ENCODE measurements around the gene FLNA. TPM values are rescaled to one million over a fixed set of nuclear protein-coding genes. Genes with fewer than 3 reads are reported as not detected.
"Not testable (repeated sequence)": the region's sequence is repeated elsewhere in the genome, so short reads cannot be mapped to it uniquely, and the experiment has no call there.

FLNA gene
- total and polyA plus RNA-seq, 3 experiments from 2014 or later: 799 to 1,356 (median 1,299) TPM

- Histone ChIP-seq H3K36me3 (ENCODE audit: insufficient read depth, low read length) (peaks cover 22% of the 10 kb centered on the region), H3K4me3 (ENCODE audit: low read length) (no peak overlapping the region), H3K4me1 (ENCODE audit: insufficient read depth, low read length) (peaks cover 14% of the 10 kb centered on the region), H3K27me3 (ENCODE audit: insufficient read depth, low read length, poor library complexity, severe bottlenecking) (no peaks in the 10 kb centered on the region), H3K9me3 (ENCODE audit: low read length) (no peaks in the 10 kb centered on the region), H3K27ac (ENCODE audit: low read depth, low read length) (no peak overlapping the region)
- Mint-ChIP-seq H3K27ac (peak overlapping the region in 4 of 8 donors; percentile 28 to 91 (median 76)), H3K36me3 (peaks cover 11 to 44% (median 11%) of the 10 kb centered on the region in 3 donors), H3K9me3 (no peaks in the 10 kb centered on the region), H3K4me1 (peaks cover 16 to 30% (median 21%) of the 10 kb centered on the region in 3 donors), H3K27me3 (peaks cover 0 to 25% of the 10 kb centered on the region in 2 donors), H3K4me3 (no peak overlapping the region)
- POLR2A ChIA-PET: no interaction called here
- DNase-seq: no peak
- CTCF ChIA-PET: no interaction called here
Measured at GRCh38 chrX:154402622-154403127, 28.2 kb upstream of the FLNA start.

DNA sequence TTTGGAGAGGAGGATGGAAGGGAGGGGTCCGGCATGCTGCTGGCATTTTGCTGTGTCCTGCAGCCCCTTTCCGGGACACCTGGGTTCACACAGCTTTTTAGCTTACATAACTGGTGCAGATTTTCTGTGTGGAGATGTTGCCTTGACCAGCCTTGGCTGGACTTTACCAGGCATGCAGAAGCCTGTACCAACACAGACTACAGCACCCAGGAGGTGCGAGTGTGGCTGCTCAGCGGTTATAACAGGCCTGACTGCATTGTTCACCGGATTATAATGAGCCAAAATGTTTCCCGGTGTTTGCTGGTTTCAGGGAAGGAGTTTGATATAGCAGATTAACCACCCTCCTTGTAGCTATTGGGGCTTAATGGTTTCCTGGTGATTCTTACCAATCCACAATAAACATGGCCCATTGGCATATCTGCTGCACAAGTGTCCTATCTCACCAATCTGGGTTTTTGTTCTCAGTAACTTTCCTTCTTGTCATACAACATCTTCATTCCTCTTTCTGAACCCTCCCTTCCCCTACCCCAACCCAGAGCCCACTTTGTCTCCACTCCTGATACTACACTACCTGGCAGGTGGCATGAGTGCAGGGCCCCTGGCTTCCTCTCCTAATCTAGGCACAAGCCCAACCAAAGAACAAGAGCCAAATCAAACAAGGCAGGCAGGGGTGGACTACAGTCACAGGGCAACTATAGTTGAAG is 27.6 kb upstream of the FLNA start:
- POLR2A ChIA-PET: no interaction called here
- CTCF ChIA-PET: no interaction called here
- no peak for DNase-seq
- peaks cover 0 to 25% of the 10 kb centered on the region in 2 donors for H3K27me3 Mint-ChIP-seq
- H3K27ac ChIP-seq (ENCODE audit: low read depth, low read length): no peak overlapping the region
- H3K4me3 ChIP-seq (ENCODE audit: low read length): no peak overlapping the region
- H3K9me3 ChIP-seq (ENCODE audit: low read length): no peaks in the 10 kb centered on the region
- H3K36me3 ChIP-seq (ENCODE audit: insufficient read depth, low read length): peaks cover 22% of the 10 kb centered on the region
- H3K9me3 Mint-ChIP-seq: no peaks in the 10 kb centered on the region
- peaks cover 17 to 31% (median 21%) of the 10 kb centered on the region in 3 donors for H3K4me1 Mint-ChIP-seq
- peaks cover 14% of the 10 kb centered on the region for H3K4me1 ChIP-seq (ENCODE audit: insufficient read depth, low read length)
- H3K36me3 Mint-ChIP-seq: peaks cover 11 to 44% (median 11%) of the 10 kb centered on the region in 3 donors
- peak overlapping the region in 5 of 8 donors; percentile 12 to 92 (median 60) for H3K27ac Mint-ChIP-seq
- H3K27me3 ChIP-seq (ENCODE audit: insufficient read depth, low read length, poor library complexity, severe bottlenecking): no peaks in the 10 kb centered on the region
- peak overlapping the region in 1 of 7 donors; percentile 19 for H3K4me3 Mint-ChIP-seq

DNA sequence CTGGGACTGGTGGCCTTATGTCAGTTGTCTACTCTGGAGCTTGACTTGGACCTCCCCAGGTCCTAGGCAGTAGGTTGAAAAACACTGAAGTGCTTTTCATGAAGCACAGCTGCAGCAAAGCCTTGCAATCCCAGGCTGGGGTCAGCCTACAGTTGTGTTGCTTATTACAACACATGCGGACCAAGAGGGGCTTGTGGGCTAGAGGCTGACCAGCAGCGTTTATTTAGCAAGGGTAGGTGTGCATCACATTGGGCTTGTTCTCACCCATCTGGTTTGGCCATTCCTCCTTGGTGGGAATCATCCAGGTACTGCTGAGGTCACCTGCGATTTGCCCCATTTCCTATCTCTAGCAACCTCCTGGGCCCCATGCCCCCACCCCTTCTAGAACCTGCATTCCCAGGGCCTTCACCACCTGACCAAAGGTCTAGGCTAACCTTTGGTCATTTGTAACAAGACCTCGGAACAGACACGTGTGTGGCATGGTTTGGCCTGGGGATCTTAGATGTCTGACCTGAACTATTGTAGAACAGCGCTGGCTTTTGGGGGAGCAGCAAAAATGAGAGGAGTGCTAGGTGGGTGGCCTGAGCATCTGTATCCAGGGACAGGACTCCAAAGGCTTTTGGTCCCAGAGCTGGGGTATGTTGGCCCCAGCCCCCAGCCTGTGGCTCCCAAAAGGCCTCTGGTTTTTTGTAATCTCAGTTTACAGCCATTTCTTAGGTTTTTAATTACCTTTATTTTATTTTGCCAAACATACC is 26.8 kb upstream of the FLNA start:
- CTCF ChIA-PET: no interaction called here

GRCh38 chrX:154400369-154400817 is 26.0 kb upstream of the FLNA start:
- peaks cover 14% of the 10 kb centered on the region for H3K4me1 ChIP-seq (ENCODE audit: insufficient read depth, low read length)
- CTCF ChIA-PET: interaction anchor here (0.8 to 0.9 kb wide), 2 partner anchors 9 to 12 kb away, joined by 3 read pairs; no protein-coding TSS in a partner anchor
- not testable (repeated sequence) for H3K4me3 ChIP-seq (ENCODE audit: low read length); DNase-seq; H3K27me3 ChIP-seq (ENCODE audit: insufficient read depth, low read length, poor library complexity, severe bottlenecking); H3K9me3 Mint-ChIP-seq; H3K27ac ChIP-seq (ENCODE audit: low read depth, low read length); H3K9me3 ChIP-seq (ENCODE audit: low read length)
- peaks cover 19 to 33% (median 23%) of the 10 kb centered on the region in 3 donors for H3K4me1 Mint-ChIP-seq
- H3K36me3 ChIP-seq (ENCODE audit: insufficient read depth, low read length): peaks cover 22% of the 10 kb centered on the region
- POLR2A ChIA-PET: interaction anchor here (1.5 to 2.9 kb wide), 5 partner anchors 9 to 90 kb away, joined by 3 to 20 read pairs (median 7); partner anchors contain the start of genes ATP6AP1, DNASE1L1, LAGE3 and SLC10A3
- H3K27ac Mint-ChIP-seq: peak overlapping the region in 6 of 8 donors; percentile 47 to 100 (median 98)
- H3K4me3 Mint-ChIP-seq: peak overlapping the region in 5 of 7 donors; percentile 51 to 98 (median 96)
- H3K36me3 Mint-ChIP-seq: peaks cover 11 to 44% (median 11%) of the 10 kb centered on the region in 3 donors
- peaks cover 0 to 25% of the 10 kb centered on the region in 2 donors for H3K27me3 Mint-ChIP-seq

More for the DNA sequence above, 26.8 kb upstream of the FLNA start:
- Histone ChIP-seq H3K4me1 (ENCODE audit: insufficient read depth, low read length) (peaks cover 14% of the 10 kb centered on the region), H3K27me3 (ENCODE audit: insufficient read depth, low read length, poor library complexity, severe bottlenecking) (no peaks in the 10 kb centered on the region), H3K36me3 (ENCODE audit: insufficient read depth, low read length) (peaks cover 22% of the 10 kb centered on the region), H3K4me3 (ENCODE audit: low read length) (no peak overlapping the region), H3K27ac (ENCODE audit: low read depth, low read length) (no peak overlapping the region), H3K9me3 (ENCODE audit: low read length) (no peaks in the 10 kb centered on the region)
- Mint-ChIP-seq H3K9me3 (no peaks in the 10 kb centered on the region), H3K27me3 (peaks cover 0 to 25% of the 10 kb centered on the region in 2 donors), H3K4me3 (peak overlapping the region in 3 of 7 donors; percentile 51 to 54 (median 52)), H3K36me3 (peaks cover 11 to 44% (median 11%) of the 10 kb centered on the region in 3 donors), H3K27ac (peak overlapping the region in 7 of 8 donors; percentile 24 to 100 (median 76)), H3K4me1 (peaks cover 19 to 33% (median 23%) of the 10 kb centered on the region in 3 donors)
- POLR2A ChIA-PET: interaction anchor here (1.5 to 1.7 kb wide), 2 partner anchors 10 to 27 kb away, joined by 3 to 4 read pairs; partner anchors contain the start of genes ATP6AP1 and TAFAZZIN
- peak in 1 of 5 donors; percentile 15 for DNase-seq

DNA sequence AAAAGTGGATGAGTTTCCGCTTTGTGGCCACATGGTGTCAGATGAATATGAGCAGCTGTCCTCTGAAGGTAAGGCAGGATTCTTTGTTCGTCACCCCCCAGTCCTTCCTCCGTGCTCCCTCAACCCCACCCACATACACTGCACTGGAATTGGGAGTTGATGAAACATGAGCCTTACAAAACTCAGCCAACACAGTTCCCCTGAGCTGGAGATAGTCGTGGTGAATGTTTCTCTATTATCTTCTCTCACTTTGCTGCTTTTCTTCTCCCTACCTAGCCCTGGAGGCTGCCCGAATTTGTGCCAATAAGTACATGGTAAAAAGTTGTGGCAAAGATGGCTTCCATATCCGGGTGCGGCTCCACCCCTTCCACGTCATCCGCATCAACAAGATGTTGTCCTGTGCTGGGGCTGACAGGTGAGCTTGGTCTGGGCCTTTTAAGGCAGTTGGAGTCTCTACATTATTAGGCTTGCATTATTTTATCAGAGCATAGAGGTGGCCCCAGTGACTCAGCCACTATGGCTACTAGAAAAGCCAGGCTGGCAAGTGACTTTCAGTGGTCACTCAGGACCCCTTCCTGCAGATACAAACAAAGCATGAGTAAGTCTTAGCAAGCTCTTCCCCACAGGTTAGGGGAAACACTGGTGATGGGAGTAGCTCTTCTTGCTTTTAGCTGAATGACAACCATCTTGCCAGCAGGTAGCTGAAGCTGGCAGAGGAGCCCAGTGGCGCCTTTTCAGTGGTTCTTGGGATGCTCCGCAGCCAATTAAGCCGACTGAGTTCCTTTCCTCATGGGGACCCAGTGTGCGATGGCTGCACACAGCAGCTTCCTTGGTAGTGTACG is 25.3 kb upstream of the FLNA start:
- DNase-seq: peak in 2 of 5 donors; percentile 40 to 59
- Histone ChIP-seq H3K4me1 (ENCODE audit: insufficient read depth, low read length) (peaks cover 14% of the 10 kb centered on the region), H3K36me3 (ENCODE audit: insufficient read depth, low read length) (peaks cover 22% of the 10 kb centered on the region), H3K9me3 (ENCODE audit: low read length) (no peaks in the 10 kb centered on the region), H3K27ac (ENCODE audit: low read depth, low read length) (peak overlapping the region; percentile 98), H3K27me3 (ENCODE audit: insufficient read depth, low read length, poor library complexity, severe bottlenecking) (no peaks in the 10 kb centered on the region), H3K4me3 (ENCODE audit: low read length) (peak overlapping the region; percentile 89)
- H3K36me3 Mint-ChIP-seq: peaks cover 11 to 44% (median 11%) of the 10 kb centered on the region in 3 donors
- H3K4me1 Mint-ChIP-seq: peaks cover 19 to 33% (median 23%) of the 10 kb centered on the region in 3 donors
- ChIA-PET CTCF (interaction anchor here (0.7 to 2.8 kb wide), 6 partner anchors 10 to 91 kb away, joined by 3 to 10 read pairs (median 4); partner anchors contain the start of gene SLC10A3), POLR2A (interaction anchor here (1.5 to 2.9 kb wide), 7 partner anchors 10 to 144 kb away, joined by 3 to 20 read pairs (median 7); partner anchors contain the start of genes ATP6AP1, DNASE1L1, LAGE3 and SLC10A3)
- no peaks in the 10 kb centered on the region for H3K9me3 Mint-ChIP-seq
- peaks cover 0 to 21% of the 10 kb centered on the region in 2 donors for H3K27me3 Mint-ChIP-seq
- peak overlapping the region; percentile 92 to 100 (median 99) for H3K27ac Mint-ChIP-seq
- H3K4me3 Mint-ChIP-seq: peak overlapping the region; percentile 90 to 99 (median 97)

- Histone ChIP-seq H3K27ac (ENCODE audit: low read depth, low read length) (peak overlapping the region; percentile 98), H3K27me3 (ENCODE audit: insufficient read depth, low read length, poor library complexity, severe bottlenecking) (no peaks in the 10 kb centered on the region), H3K36me3 (ENCODE audit: insufficient read depth, low read length) (peaks cover 22% of the 10 kb centered on the region), H3K4me3 (ENCODE audit: low read length) (peak overlapping the region; percentile 89), H3K4me1 (ENCODE audit: insufficient read depth, low read length) (peaks cover 14% of the 10 kb centered on the region), H3K9me3 (ENCODE audit: low read length) (no peaks in the 10 kb centered on the region)
- Mint-ChIP-seq H3K9me3 (no peaks in the 10 kb centered on the region), H3K27me3 (peaks cover 0 to 20% of the 10 kb centered on the region in 2 donors), H3K4me3 (peak overlapping the region; percentile 90 to 99 (median 97)), H3K36me3 (peaks cover 11 to 44% (median 11%) of the 10 kb centered on the region in 3 donors), H3K4me1 (peaks cover 19 to 33% (median 23%) of the 10 kb centered on the region in 3 donors), H3K27ac (peak overlapping the region; percentile 92 to 100 (median 99))
- CTCF ChIA-PET: interaction anchor here (0.7 to 2.8 kb wide), 14 partner anchors 9 to 139 kb away, joined by 3 to 12 read pairs (median 4); partner anchors contain the start of genes ATP6AP1, FAM3A, SLC10A3 and TAFAZZIN
- POLR2A ChIA-PET: interaction anchor here (0.6 to 2.9 kb wide), 14 partner anchors 11 to 428 kb away, joined by 3 to 20 read pairs (median 6); partner anchors contain the start of genes DNASE1L1, FLNA, HCFC1 and IKBKG
- peak; percentile 67 to 88 (median 77) for DNase-seq
Measured at GRCh38 chrX:154398668-154399526, 24.5 kb upstream of the FLNA start.
